ENCODE measurements around the gene SNAI3. TPM values are rescaled to one million over a fixed set of nuclear protein-coding genes. Genes with fewer than 3 reads are reported as not detected.
"Not testable (repeated sequence)": the region's sequence is repeated elsewhere in the genome, so short reads cannot be mapped to it uniquely, and the experiment has no call there.

Gene SNAI3
- total and polyA plus RNA-seq, 2 donors, result 1.5 to 2.9 TPM

- 97% methylated on average over 8 of the region's 8 CpGs for WGBS
- not testable (repeated sequence) for DNase-seq (ENCODE audit: low read depth in 6 of 9, low spot score in 9 of 9); H3K4me1 ChIP-seq (ENCODE audit: control insufficient read depth in 2 of 2, insufficient read depth in 2 of 2, low read length in 2 of 2)
Observed at GRCh38 chr16:88669493-88669892, 16.8 kb downstream of the SNAI3 start.

DNA sequence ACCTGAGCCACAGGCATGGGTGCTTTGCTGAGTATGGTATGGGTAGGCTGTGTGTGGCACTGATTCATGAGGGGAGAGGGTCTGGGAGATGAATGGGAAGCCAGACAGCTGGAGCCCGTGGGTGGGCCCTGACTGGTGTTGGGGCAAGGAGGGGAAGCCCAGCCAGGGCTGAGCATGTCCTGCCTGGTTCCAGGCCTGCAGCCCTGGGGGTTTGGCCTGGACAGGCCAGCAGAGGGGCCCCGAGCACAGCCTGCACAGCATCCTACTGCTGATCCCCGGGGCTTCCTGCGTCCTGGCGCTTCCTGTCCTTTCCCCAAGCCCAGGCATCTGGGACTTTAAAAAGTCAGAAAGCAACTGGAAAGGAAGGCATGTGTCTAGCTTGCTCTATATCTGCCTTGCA, 18.8 kb downstream of the SNAI3 start:
- Histone ChIP-seq H3K27me3 (ENCODE audit: control insufficient read depth in 2 of 2, insufficient read depth in 1 of 2, low read length in 1 of 2) (peaks cover 0 to 9% of the 10 kb centered on the region in 2 donors), H3K27ac (ENCODE audit: low read depth in 1 of 2, low read length in 1 of 2) (no peak overlapping the region), H3K4me3 (ENCODE audit: low read length in 2 of 2) (no peak overlapping the region), H3K4me1 (ENCODE audit: control insufficient read depth in 2 of 2, insufficient read depth in 2 of 2, low read length in 2 of 2) (peaks cover 0 to 8% of the 10 kb centered on the region in 2 donors), H3K36me3 (ENCODE audit: control insufficient read depth in 2 of 2, insufficient read depth in 2 of 2, low read length in 1 of 2) (no peaks in the 10 kb centered on the region), H3K9me3 (ENCODE audit: control insufficient read depth in 2 of 2, insufficient read depth in 1 of 2, low read length in 1 of 2) (no peaks in the 10 kb centered on the region)
- no peak for DNase-seq (ENCODE audit: low read depth in 6 of 9, low spot score in 9 of 9)
- WGBS, result 91% methylated on average over 5 of the region's 5 CpGs

More at GRCh38 chr16:88669493-88669892, 16.8 kb downstream of the SNAI3 start:
- H3K27me3 ChIP-seq (ENCODE audit: control insufficient read depth in 2 of 2, insufficient read depth in 1 of 2, low read length in 1 of 2); H3K4me3 ChIP-seq (ENCODE audit: low read length in 2 of 2); H3K27ac ChIP-seq (ENCODE audit: low read depth in 1 of 2, low read length in 1 of 2); H3K9me3 ChIP-seq (ENCODE audit: control insufficient read depth in 2 of 2, insufficient read depth in 1 of 2, low read length in 1 of 2); H3K36me3 ChIP-seq (ENCODE audit: control insufficient read depth in 2 of 2, insufficient read depth in 2 of 2, low read length in 1 of 2): not testable (repeated sequence)

- Histone ChIP-seq H3K9me3 (ENCODE audit: control insufficient read depth in 2 of 2, insufficient read depth in 1 of 2, low read length in 1 of 2) (no peaks in the 10 kb centered on the region), H3K4me1 (ENCODE audit: control insufficient read depth in 2 of 2, insufficient read depth in 2 of 2, low read length in 2 of 2) (peaks cover 4 to 13% of the 10 kb centered on the region in 2 donors), H3K27me3 (ENCODE audit: control insufficient read depth in 2 of 2, insufficient read depth in 1 of 2, low read length in 1 of 2) (peaks cover 0 to 13% of the 10 kb centered on the region in 2 donors), H3K4me3 (ENCODE audit: low read length in 2 of 2) (no peak overlapping the region), H3K36me3 (ENCODE audit: control insufficient read depth in 2 of 2, insufficient read depth in 2 of 2, low read length in 1 of 2) (no peaks in the 10 kb centered on the region), H3K27ac (ENCODE audit: low read depth in 1 of 2, low read length in 1 of 2) (no peak overlapping the region)
- no peak for DNase-seq (ENCODE audit: low read depth in 6 of 9, low spot score in 9 of 9)
- 98% methylated on average over 3 of the region's 3 CpGs for WGBS
Observed at GRCh38 chr16:88665570-88665969, 20.7 kb downstream of the SNAI3 start.

DNA sequence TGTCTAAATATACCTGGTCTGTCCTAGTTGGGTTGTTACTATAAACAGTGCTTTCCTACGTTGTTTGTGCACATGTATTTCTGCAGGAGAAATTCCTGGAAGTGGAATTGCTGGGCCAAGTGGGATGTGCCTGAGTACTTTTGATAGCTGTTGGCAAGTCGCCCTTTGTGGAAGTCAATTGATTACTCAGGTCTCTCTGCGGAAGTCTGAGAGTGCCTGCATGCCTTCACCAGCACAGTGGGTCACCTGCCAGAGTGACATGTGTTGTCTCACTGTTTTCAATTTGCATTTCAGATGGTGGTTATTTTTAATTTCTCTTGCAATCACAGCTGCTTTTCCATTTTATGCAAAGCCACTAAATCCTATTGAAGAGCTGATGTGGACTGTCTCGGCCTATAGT, 21.2 kb downstream of the SNAI3 start:
- Histone ChIP-seq H3K4me3 (ENCODE audit: low read length in 2 of 2) (no peak overlapping the region), H3K9me3 (ENCODE audit: control insufficient read depth in 2 of 2, insufficient read depth in 1 of 2, low read length in 1 of 2) (no peaks in the 10 kb centered on the region), H3K4me1 (ENCODE audit: control insufficient read depth in 2 of 2, insufficient read depth in 2 of 2, low read length in 2 of 2) (peaks cover 4 to 13% of the 10 kb centered on the region in 2 donors), H3K36me3 (ENCODE audit: control insufficient read depth in 2 of 2, insufficient read depth in 2 of 2, low read length in 1 of 2) (no peaks in the 10 kb centered on the region), H3K27ac (ENCODE audit: low read depth in 1 of 2, low read length in 1 of 2) (no peak overlapping the region), H3K27me3 (ENCODE audit: control insufficient read depth in 2 of 2, insufficient read depth in 1 of 2, low read length in 1 of 2) (peaks cover 0 to 13% of the 10 kb centered on the region in 2 donors)
- DNase-seq (ENCODE audit: low read depth in 6 of 9, low spot score in 9 of 9), result no peak
- WGBS, result 95% methylated on average over 4 of the region's 4 CpGs

DNA sequence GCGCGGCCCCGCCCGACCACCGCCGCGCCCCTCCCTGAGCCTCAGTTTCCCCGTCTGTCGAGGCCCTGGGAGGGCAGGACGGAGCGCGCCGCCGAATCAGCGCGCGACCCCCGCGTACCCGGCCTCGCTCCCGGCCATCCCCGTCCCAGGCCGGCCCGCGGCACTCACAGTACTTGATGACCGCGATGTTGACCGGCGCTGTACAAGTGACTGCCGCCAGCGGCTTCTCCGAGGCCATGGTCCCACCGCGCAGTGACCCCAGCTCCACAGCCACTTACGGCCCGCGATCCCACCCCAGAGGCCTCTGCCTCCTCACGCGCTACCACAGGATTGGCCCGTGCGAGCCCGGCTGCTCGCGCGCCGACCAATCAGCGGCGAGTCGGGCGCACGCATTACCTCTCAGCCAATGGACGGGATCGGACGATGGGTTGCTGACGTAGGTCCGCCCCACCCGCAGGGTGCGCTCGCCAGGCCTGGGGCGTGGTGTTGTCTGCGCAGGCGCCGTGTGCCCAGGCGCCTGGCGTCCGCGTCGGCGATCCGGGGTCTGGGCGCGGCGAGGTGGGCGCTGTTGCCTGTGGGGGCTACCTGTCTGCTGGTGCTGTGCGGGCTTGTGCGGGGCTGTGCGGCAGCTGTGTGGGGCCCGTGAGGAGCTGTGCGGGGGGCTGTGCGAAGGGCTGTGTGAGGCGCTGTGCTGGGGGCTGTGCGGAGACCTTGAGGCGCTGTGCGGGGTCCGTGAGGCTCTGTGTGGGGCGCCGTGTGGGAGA, 23.3 kb downstream of the SNAI3 start, which contains the start of gene MVD:
Gene MVD (minus strand): TSS at position 249 of the 764 bp plus-strand sequence. CDS start 11 bp downstream, at position 238.
- H3K27me3 ChIP-seq (ENCODE audit: control insufficient read depth in 2 of 2, insufficient read depth in 1 of 2, low read length in 1 of 2), result peaks cover 0 to 13% of the 10 kb centered on the region in 2 donors
- DNase-seq (ENCODE audit: low read depth in 6 of 9, low spot score in 9 of 9), result peak; percentile 91 to 97 (median 94)
- peak within 1 kb of the TSS in 1 of 2 donors; percentile 73 for H3K27ac ChIP-seq (ENCODE audit: low read depth in 1 of 2, low read length in 1 of 2)
- peaks cover 0 to 3% of the 10 kb centered on the region in 2 donors for H3K36me3 ChIP-seq (ENCODE audit: control insufficient read depth in 2 of 2, insufficient read depth in 2 of 2, low read length in 1 of 2)
- H3K4me3 ChIP-seq (ENCODE audit: low read length in 2 of 2), result peak within 1 kb of the TSS; percentile 61 to 82
- under 1% methylated on average over 88 of the region's 88 CpGs for WGBS
- H3K4me1 ChIP-seq (ENCODE audit: control insufficient read depth in 2 of 2, insufficient read depth in 2 of 2, low read length in 2 of 2), result peaks cover 4 to 13% of the 10 kb centered on the region in 2 donors
- peaks cover 0 to 2% of the 10 kb centered on the region in 2 donors for H3K9me3 ChIP-seq (ENCODE audit: control insufficient read depth in 2 of 2, insufficient read depth in 1 of 2, low read length in 1 of 2)

DNA sequence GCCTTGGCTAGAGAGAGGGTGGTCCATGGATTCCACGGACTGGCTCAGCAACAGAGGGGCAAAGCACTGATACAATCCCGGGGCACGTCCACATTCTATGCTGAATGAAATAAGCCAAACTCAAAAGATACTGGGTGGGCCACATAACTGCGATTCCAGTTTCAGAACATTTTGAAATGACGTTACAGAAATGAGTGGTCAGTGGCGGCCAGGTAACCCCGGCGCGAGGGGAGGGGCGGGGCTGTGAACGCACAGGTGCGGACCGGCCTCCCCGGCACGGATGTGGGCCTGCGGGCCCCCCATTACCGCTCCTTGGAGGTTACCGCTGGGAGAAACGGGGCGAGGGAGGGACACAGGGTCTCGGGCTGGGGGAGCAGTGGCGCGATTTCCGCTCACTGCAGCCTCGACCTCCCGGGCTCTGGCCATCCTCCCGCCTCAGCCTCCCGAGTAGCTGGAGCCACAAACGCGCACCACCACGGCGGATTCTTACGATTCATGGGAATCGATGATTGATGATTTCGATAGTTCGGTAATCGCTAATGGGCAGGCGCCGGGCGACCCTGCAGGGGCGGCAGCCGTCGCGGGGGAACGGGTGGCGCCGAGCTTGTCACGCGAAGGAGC, 24.0 kb downstream of the SNAI3 start:
- peaks cover 3 to 4% of the 10 kb centered on the region in 2 donors for H3K36me3 ChIP-seq (ENCODE audit: control insufficient read depth in 2 of 2, insufficient read depth in 2 of 2, low read length in 1 of 2)
- H3K4me3 ChIP-seq (ENCODE audit: low read length in 2 of 2), result peak overlapping the region; percentile 61 to 82
- peaks cover 0 to 13% of the 10 kb centered on the region in 2 donors for H3K27me3 ChIP-seq (ENCODE audit: control insufficient read depth in 2 of 2, insufficient read depth in 1 of 2, low read length in 1 of 2)
- 4% methylated on average over 49 of the region's 49 CpGs for WGBS
- DNase-seq (ENCODE audit: low read depth in 6 of 9, low spot score in 9 of 9), result no peak
- H3K27ac ChIP-seq (ENCODE audit: low read depth in 1 of 2, low read length in 1 of 2), result peak overlapping the region in 1 of 2 donors; percentile 43
- H3K9me3 ChIP-seq (ENCODE audit: control insufficient read depth in 2 of 2, insufficient read depth in 1 of 2, low read length in 1 of 2), result peaks cover 0 to 2% of the 10 kb centered on the region in 2 donors
- peaks cover 4 to 13% of the 10 kb centered on the region in 2 donors for H3K4me1 ChIP-seq (ENCODE audit: control insufficient read depth in 2 of 2, insufficient read depth in 2 of 2, low read length in 2 of 2)

DNA sequence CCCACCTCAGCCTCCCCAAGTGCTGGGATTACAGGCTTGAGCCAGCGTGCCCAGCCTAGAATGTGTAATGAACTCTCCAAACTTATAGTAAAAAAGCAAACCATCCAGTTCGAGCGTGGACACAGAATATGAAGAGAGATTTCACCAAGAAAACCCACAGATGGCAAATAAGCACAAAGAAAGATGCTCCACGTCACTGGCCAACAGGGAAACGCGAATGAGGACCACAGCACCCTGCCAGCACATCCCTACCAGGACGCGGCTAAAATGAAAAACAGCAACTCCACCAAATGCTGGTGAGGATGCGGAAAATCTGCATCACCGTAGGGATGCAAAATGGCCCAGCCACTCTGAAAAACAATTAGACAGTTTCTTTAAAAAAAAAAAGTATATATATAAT, 24.8 kb downstream of the SNAI3 start:
- DNase-seq (ENCODE audit: low read depth in 6 of 9, low spot score in 9 of 9), result no peak
- no peak overlapping the region for H3K4me3 ChIP-seq (ENCODE audit: low read length in 2 of 2)
- peaks cover 4 to 13% of the 10 kb centered on the region in 2 donors for H3K4me1 ChIP-seq (ENCODE audit: control insufficient read depth in 2 of 2, insufficient read depth in 2 of 2, low read length in 2 of 2)
- WGBS, result 96% methylated on average over 10 of the region's 10 CpGs
- H3K36me3 ChIP-seq (ENCODE audit: control insufficient read depth in 2 of 2, insufficient read depth in 2 of 2, low read length in 1 of 2), result peaks cover 3 to 4% of the 10 kb centered on the region in 2 donors
- peaks cover 0 to 2% of the 10 kb centered on the region in 2 donors for H3K9me3 ChIP-seq (ENCODE audit: control insufficient read depth in 2 of 2, insufficient read depth in 1 of 2, low read length in 1 of 2)
- H3K27me3 ChIP-seq (ENCODE audit: control insufficient read depth in 2 of 2, insufficient read depth in 1 of 2, low read length in 1 of 2), result peaks cover 0 to 13% of the 10 kb centered on the region in 2 donors
- H3K27ac ChIP-seq (ENCODE audit: low read depth in 1 of 2, low read length in 1 of 2), result no peak overlapping the region

DNA sequence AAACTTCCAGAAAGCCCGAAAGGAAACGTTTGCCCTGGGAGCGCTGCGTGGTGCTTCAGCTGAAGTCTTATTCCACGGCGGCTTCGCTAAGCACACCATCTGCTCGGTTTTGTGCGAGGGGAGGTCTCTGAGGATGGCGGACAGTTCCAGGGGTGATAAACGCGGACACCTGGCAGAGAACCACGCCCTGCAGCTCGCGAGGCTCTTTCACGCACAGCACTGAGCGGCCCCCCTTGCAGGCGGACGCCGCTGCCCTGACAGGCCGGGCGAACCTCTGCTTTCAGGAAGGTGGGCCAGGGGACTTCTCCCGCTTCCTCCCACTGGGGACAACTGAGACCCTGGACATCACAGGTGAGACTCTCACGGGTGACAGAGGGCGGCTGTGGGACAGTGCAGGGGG, 27.1 kb downstream of the SNAI3 start:
- H3K36me3 ChIP-seq (ENCODE audit: control insufficient read depth in 2 of 2, insufficient read depth in 2 of 2, low read length in 1 of 2), result peaks cover 12 to 15% of the 10 kb centered on the region in 2 donors
- peaks cover 0 to 11% of the 10 kb centered on the region in 2 donors for H3K27me3 ChIP-seq (ENCODE audit: control insufficient read depth in 2 of 2, insufficient read depth in 1 of 2, low read length in 1 of 2)
- peaks cover 0 to 8% of the 10 kb centered on the region in 2 donors for H3K9me3 ChIP-seq (ENCODE audit: control insufficient read depth in 2 of 2, insufficient read depth in 1 of 2, low read length in 1 of 2)
- H3K27ac ChIP-seq (ENCODE audit: low read depth in 1 of 2, low read length in 1 of 2), result no peak overlapping the region
- peaks cover 4 to 12% of the 10 kb centered on the region in 2 donors for H3K4me1 ChIP-seq (ENCODE audit: control insufficient read depth in 2 of 2, insufficient read depth in 2 of 2, low read length in 2 of 2)
- H3K4me3 ChIP-seq (ENCODE audit: low read length in 2 of 2), result no peak overlapping the region
- WGBS, result 98% methylated on average over 25 of the region's 25 CpGs
- no peak for DNase-seq (ENCODE audit: low read depth in 6 of 9, low spot score in 9 of 9)

DNA sequence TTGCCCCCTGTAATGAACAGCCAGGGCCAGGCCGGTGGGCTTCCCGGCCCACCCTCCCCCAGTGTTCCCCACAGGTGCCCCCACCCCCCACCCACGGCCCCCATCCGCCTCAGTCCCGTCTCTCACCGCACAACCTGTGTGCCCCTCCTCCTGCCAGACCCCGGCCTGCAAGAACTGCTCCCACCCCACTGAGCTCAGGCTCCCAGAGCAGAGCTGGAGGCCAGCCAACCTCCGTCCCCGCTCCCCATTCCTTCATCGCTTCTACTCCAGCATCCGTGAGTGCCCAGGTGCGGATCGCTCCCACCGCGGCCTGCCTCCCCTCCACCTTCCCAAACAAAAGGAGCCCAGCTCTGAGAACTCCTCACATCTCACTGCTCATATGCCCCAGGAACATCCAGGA, 27.6 kb downstream of the SNAI3 start:
- Histone ChIP-seq H3K36me3 (ENCODE audit: control insufficient read depth in 2 of 2, insufficient read depth in 2 of 2, low read length in 1 of 2) (peaks cover 12 to 15% of the 10 kb centered on the region in 2 donors), H3K27ac (ENCODE audit: low read depth in 1 of 2, low read length in 1 of 2) (no peak overlapping the region), H3K9me3 (ENCODE audit: control insufficient read depth in 2 of 2, insufficient read depth in 1 of 2, low read length in 1 of 2) (peaks cover 0 to 8% of the 10 kb centered on the region in 2 donors), H3K27me3 (ENCODE audit: control insufficient read depth in 2 of 2, insufficient read depth in 1 of 2, low read length in 1 of 2) (peaks cover 0 to 7% of the 10 kb centered on the region in 2 donors), H3K4me3 (ENCODE audit: low read length in 2 of 2) (no peak overlapping the region), H3K4me1 (ENCODE audit: control insufficient read depth in 2 of 2, insufficient read depth in 2 of 2, low read length in 2 of 2) (peaks cover 4 to 8% of the 10 kb centered on the region in 2 donors)
- no peak for DNase-seq (ENCODE audit: low read depth in 6 of 9, low spot score in 9 of 9)
- WGBS, result 97% methylated on average over 15 of the region's 15 CpGs

All from thymus (tissue), 11 donors.